Measurements from ENCODE around the gene NFATC3.

The NFATC3 gene

DNA sequence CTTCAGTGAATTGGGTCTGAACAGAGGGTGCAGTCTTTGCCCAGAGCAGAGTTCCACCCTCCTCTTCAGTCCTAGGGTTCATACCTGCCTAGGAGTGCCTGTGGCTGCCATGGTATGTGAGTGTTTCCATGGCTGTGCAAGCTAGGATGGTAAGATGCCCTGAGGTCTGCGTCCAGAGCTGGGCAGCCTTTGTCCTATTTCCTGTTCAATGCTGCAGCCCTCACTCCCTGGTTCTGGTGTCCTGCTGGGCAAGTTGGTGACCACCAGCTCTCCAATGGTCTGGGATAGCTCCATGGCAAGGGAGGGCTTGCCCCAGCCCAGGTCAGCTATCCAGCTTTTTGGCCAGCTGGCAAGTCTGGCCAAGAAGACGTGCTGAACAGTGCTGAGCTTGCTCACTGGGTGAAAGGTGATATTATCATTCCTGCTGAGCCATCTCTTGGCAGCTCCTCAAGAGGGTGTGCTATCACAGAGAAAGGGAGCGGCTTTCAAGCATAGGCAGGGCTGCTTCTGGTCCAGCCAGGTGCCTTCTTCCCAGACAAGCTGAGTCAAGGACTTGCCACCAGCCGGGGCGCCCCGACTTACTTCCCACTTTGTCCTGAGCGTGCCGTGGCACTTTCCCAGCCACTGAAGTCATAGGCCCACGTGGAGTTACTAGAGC lies 13.0 kb upstream of the NFATC3 start:
- DNase-seq (ENCODE audit: low spot score) = peak; percentile 83

DNA sequence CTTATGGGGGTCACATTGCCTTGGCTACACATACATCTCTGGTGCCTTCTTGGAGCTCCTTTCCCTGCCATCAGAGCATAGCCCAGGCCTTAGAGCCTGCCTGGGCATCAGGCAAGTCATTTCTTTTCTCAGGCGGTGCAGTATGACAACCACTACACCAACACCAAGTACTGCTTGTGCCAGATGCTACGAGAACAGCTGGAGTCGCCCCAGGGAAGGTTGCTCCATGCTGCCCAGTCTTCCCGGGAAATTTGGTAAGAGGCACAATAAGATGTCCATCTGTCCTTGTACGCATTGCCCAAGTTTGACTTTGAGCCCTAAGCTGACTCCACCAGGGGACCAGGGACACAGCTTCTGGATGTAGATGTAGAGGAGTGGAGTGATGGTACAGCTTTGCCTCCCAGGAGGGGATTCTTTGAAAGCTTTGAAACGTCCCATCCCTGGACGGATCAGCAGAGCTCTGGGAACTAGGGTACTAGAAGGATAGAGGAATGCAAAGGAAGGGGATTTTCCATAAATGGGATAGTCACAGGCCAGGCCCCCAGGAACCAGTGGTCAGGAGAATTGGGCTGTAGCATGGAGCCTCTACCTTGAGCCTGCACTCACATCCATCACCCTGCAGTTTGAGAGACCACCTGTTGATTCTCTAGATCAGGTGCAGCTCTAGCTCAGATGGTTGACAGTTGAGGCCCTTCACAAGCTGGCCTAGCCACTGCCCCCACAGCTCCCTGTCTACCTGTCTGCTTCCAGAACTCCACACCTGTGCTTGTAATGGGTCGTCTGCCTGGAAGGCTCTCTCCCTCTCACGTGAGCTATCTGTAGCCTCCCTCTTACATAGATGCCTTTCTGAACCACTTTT lies 11.0 kb upstream of the NFATC3 start:
- DNase-seq (ENCODE audit: low spot score) = no peak

DNA sequence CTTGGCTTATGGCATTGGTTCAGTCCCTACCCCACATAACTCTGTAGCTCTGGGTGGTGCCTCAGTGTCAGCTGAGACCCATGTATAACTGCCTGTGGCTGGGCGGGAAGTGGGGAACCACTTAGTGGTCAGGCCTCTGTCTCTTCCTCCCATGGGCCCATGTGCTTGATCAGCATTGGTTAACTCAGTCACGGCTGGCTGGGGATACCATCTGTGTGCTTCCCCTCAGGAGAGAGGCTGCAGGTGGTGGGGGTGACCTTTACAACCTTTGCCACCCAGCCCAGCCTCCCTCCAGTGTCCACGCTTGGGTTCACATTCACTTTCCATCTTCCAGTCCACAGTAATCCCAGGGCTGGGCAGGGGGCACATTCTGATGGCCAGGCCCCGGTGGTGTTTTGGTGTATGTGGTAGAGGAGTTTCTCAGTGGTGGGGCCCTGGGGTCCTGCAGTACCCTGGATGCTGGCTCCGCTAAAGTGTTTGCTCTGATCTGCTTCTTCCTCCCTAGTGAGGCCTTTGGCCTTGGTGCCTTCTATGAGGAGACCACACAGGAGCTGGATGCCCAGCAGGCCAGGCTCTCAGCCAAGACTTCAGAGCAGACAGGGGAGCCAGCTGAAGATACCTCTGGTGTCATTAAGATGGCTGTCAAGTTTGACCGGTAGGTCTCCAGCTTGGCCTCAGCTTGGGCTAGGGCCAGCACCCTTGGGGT lies 10.2 kb upstream of the NFATC3 start:
- DNase-seq (ENCODE audit: low spot score) = no peak

DNA sequence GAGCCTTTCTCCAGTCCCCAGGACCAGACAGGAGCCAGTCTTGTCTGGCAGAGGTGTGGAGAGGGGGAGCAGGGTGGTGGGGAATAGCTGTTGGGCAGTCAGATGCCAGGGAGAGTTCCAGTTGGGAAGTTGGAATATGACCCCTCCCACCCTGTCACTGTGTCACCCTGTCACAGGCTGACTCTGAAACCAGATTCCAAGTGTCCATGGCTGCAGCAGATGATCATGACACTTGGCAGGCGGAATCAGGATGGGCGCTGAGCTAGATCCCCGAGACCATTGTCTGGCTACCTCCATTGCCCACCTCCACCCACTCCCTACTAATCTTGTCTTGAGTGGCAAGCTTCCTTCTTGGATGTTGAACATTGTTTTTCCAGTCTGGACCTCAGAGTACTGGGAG lies 9.2 kb upstream of the NFATC3 start:
- DNase-seq (ENCODE audit: low spot score) = no peak

DNA sequence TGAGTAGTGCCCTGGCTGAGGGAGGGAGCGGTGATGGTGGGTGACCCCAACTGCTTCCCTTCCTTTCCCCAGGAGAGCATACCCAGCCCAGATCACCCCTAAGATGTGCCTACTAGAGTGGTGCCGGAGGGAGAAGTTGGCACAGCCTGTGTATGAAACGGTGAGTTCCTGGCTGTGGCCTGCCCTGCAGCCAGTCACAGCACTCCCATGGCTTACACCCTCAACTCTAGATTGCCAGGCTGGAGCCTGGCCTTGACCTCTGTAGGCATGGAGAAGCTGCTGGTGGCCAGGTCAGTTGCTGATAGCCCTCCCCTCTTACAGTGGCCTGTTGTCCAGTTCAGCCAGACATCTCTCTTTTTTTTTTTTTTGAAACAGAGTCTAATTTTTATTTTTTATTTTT lies 8.6 kb upstream of the NFATC3 start:
- DNase-seq (ENCODE audit: low spot score) = no peak

DNA sequence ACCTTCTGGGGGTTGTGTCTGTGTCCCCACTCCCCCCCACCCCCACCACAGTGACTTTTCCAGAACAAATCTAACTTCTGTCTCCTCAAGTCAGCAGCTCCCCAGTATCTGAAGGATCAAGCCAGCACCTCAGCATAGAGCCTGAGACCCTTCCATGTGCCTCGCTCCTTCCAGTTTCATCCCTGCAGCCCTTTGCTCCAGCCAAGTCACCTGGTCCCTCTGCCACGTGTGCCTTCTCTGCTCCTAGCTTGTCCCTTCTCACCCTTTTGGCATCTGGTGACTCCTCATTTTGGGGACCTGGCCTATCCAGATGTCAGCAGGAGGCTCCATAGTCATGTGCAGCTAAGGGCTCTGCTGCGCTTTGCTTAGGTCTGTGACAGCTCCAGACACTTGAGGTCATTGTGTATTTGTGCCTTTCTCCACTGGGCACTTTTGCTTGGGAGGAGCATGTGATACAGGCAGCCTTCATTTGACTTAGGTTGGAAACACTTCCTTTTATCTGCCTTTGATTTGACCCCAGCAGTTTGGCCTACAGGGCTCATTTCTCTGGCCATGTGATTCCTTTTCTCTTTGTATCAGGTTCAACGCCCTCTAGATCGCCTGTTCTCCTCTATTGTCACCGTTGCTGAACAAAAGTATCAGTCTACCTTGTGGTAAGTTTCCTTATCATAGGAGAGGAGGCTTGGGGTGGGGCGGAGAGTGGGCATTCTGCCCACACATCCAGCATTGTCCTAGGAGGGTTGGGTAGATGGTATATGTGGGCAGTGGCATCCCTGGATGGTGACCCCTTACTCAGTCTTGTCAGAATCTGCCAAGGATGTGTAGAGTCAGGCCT lies 7.1 kb upstream of the NFATC3 start:
- no peak for DNase-seq (ENCODE audit: low spot score)

DNA sequence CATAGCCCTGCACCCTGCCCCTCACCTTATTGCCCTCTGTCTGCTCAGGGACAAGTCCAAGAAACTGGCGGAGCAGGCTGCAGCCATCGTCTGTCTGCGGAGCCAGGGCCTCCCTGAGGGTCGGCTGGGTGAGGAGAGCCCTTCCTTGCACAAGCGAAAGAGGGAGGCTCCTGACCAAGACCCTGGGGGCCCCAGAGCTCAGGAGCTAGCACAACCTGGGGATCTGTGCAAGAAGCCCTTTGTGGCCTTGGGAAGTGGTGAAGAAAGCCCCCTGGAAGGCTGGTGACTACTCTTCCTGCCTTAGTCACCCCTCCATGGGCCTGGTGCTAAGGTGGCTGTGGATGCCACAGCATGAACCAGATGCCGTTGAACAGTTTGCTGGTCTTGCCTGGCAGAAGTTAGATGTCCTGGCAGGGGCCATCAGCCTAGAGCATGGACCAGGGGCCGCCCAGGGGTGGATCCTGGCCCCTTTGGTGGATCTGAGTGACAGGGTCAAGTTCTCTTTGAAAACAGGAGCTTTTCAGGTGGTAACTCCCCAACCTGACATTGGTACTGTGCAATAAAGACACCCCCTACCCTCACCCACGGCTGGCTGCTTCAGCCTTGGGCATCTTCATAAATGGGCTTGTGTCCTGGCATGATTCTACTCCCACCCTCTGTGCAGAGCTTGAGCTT lies 6.3 kb upstream of the NFATC3 start:
- no peak for DNase-seq (ENCODE audit: low spot score)

DNA sequence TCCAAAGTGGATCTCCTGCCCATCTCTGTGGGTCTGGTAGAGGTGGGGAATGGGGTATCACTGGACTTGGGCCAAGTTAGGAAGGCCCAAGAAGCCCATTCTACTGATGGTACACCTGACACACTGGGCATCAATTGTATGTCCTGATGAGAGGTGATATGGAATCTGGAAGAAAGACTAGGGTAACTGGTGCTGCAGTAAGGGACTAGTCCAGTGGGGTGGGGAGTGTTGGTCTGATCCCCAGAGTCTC lies 5.9 kb upstream of the NFATC3 start:
- DNase-seq (ENCODE audit: low spot score) = no peak

DNA sequence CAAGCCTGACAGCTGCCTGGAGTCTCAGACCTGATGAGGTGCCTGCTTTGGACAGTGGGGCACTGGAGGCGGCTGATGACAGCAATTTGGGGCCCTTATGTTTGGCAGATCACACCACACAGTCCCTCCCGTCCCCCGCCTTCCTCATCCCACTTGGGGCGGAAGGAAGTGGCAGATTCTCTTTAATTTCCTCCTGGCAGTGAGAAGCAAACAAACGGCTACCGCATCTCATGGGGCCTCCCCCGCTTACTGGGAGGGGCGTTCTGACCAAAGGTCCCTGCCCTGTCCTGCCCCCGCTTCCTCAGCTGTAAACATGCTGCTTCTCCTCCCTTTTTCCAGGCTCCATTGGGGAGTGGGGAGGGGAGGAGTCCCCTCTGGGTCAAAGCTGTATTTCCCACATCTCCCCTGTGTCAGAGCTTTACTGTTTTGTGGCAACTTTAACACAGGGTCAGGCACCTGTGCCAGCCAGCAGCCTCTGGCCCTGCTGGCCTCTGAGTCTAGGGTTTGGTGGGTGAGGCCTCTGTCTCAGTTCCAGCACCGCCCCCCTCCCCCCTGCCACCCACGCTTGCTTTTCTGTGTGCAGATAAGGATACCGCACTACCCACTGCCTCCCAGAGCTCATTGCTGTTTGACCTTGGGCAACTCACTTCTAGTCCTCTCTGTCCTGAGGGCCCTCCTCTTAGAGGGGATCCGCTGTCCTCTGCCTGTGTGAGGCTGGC lies 5.4 kb upstream of the NFATC3 start:
- peak; percentile 82 for DNase-seq (ENCODE audit: low spot score)

DNA sequence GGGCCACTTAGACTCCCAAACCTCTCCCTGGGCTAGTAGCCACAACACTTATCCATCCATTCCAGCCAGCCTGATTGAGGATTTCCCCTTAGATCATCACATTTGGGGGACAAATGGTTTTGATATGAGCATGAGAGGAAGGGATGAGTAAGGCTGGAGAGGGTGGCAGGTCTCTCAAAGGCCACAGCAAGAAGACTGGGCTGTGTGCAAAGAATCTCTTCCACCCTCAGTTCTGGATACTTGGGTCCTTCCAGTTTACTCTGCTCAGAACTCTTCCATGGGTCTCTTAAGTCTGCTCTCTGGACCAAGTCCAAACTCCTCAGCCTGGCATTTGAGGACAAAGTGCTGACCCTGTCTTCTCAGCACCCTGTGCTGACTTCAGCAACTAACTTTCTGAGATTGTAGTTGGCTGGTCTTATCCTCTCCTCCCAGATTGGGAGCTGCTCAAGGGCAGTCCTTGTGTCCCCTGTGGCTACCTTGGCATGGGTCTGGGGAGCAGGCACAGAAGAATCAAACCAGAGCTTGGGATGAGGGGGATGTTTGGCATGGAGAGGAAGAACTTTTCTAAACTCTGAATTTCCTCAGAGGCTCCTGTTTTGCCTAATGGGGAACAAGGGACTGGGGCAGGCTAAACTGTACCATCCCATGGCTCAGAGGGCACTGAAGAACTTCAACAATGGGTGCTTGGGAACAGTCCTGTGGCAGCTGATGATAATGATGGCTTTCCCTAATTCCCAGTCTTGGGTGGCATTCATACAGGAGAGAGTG lies 3.1 kb upstream of the NFATC3 start:
- no peak for DNase-seq (ENCODE audit: low spot score)

DNA sequence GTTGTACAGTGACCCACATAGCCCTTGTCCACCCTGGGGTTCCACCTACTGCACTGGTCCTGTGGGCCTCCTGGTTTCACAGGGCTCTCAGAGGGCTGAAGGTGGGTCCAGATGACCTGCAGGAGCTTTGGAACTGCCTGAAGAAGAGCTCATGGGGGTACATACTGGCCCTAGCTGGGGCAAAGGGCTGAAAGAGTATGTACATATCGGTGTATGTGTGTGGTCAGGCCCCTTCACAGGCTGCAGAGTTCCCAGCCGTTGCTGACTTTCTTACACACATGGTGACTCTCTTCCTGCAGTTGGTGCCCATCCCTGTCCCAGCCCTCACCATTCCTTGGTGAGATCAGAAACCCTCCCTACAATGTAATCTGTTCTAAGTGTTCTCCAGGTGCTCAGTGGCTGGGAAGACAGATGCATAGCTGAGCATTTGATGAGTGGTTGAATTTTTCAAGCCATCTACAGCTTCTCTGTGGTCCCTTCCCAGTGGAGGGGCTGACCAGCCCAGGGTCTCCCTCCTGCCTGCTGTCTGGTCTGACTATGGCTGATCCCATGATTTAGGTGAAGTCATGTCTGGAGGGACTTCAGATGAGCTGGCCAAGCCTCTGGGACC lies 2.4 kb upstream of the NFATC3 start:
- no peak for DNase-seq (ENCODE audit: low spot score)

DNA sequence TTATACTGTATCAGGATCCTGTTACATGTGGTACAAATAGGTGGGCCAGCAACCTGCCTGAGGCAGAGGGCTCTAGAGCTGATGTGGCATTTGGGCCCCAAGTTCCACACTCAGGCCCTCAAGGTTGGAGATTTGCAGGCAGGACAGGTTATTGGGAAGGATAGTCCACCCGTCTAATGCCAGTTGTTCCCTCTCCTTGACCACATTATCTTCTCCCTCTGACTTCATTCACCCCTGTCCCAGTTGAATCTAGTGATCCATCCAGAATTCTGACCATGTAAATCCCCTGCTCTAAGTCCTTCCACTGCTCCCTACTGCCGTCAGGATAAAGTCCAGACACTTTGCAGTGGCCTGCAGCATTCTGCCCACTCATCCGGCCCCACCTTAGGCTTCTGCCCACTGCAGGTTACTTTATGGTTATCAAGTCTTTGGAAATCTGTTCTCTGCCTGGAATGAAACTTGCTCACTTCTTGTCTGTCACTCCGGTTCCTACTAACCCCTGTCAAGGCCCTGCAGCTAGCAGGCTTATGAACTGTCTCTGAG lies 1.9 kb upstream of the NFATC3 start:
- no peak for DNase-seq (ENCODE audit: low spot score)

DNA sequence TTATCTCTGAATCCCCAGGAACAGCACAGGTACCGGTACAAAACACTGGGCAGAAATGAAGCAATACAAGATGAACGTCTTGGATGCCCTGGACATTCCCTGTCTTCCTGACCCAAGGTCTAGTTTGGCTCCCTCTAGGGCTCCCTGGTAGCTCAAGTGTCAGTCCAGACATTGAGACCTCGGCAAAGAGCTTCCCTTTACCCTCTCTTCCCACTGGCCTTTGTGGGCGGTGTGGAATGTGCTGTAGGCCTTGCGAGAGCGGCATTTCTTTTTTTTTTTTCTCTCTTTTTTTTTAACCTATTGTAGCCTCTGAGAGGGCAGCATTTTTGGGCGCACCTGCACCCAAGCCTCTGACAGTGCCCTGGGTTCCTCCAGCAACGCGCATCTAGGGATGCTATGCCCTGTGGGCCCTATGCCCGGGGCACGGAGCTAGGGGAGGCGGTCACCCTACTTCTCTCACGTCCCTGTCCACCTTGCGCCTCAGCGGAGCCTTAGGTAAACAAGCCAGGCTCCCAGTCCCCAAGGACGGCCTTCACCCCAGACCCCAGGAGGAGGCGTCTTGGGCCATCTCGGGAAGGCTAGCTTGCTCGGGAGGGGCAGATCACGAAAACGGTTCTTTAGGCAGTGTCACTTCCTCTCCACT lies 1.2 kb upstream of the NFATC3 start:
- DNase-seq (ENCODE audit: low spot score) = no peak

DNA sequence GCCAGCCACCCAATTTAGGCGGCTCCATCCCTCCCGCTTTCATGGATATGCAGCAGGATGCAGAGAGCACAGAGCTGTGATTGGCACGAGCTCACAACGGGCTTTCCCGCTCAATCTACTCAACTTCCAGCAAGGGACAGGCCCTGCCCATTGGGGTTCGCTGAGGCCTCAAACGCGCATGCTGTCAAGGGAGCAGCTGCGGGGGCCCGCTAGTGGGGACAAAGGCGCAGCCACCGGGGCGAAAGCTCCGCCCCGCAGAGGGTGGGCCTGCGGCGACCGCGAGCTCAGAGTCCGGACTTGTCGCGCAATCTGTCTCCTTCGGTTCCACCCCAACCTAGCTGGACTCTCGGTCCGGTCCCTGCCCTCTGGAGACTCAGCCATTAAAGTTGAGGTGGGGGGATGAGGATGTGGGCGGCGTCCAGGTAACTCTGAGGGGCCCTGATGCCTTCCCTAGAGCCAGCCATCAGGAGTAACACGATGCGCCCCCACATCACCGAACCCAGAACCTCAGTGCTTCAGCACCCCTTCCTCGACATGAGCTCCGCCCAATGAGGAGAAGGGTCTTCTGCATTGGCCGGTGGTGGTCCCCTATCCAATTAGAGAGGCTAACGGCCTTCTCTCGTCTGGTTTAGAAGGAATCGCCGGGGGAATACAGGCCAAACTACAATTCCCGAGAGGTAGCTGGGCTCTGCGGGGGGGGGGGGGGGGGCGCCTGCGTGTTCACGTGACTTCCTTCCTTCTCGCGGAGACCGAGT lies 489 bp upstream of the NFATC3 start:
- peak; percentile 81 for DNase-seq (ENCODE audit: low spot score)

DNA sequence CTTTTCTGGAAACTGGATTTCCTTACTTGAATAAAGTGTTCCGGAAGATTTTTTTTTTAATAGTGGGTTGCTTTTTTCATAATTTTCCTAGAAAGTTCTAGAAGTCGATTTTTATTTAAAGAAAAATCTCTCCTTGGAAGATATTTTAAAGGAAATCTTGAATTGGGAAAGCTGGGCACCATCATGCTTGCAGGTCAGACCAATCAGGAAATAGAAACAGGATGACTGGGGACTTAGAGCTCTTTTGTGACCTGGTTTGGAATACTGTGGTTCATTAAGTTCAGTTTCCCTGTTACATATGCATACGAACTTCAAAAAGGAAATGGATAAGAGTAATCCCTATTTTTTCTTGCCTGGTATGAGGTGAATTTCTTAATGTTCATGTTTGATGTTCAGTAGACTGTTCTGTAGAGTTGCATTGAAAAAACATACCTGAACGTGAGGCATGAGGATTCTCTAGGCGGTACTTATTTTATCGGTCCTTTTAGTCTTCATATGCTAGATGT lies 1.2 kb downstream of the NFATC3 start:
- peak; percentile 29 for DNase-seq (ENCODE audit: low spot score)

DNA sequence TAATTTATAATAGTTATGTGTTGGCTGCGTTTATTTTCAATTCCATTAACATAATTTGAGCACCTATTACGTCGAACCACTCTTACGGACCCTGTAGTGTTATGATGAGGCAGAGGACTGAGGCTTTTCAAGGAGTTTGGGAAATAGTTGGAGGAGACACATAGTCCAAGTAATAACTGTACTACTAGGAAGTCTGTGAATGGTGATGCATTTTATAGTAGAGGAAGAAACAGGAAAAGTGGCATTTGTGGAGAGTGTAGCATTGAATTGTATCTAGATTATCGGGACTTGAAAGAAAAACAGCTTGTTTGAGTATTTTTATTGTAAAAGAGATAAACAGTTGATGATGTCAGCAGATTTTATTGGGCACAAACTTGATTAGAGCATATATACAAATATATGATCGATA lies 1.7 kb downstream of the NFATC3 start:
- no peak for DNase-seq (ENCODE audit: low spot score)

DNA sequence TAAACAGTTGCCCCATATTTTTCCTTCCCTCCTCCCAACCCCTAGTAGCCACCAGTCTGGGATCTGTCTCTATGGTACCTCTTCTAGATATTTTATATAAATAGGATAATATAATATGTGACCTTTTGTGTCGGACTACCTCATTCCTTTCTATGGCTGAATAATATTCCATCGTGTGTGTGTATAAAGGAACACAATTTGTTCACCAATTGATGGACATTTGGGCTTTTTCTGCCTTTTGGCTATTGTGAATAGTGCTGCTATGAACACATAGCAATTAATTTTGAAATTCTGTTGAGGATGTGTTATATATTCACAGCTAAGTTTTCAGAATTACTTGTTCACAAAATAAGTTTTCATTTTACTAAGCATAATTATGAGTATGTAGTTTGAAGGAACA lies 2.5 kb downstream of the NFATC3 start:
- DNase-seq (ENCODE audit: low spot score) = no peak
